KMS-11 (cell line): ENCODE results near the gene FUS.

ENCODE experiments used
- H2AFZ ChIP-seq: fragments of 200-600 bp; sonication (generic); 2 replicates; pipeline ENCODE4 v1.6.1; 2016; ENCODE audit warnings: antibody characterized with exemption, mixed run types, low read depth
- H3K27ac ChIP-seq: fragments of 200-600 bp; sonication (generic); 2 replicates; pipeline ENCODE4 v1.6.1; 2016; ENCODE audit warnings: mild to moderate bottlenecking, mixed run types
- H3K27me3 ChIP-seq: fragments of 200-600 bp; sonication (generic); 2 replicates; pipeline ENCODE4 v1.6.1; 2017; ENCODE audit warnings: mild to moderate bottlenecking, low read depth, mixed run types, moderate library complexity; ENCODE audit not compliant: insufficient read depth
- H3K36me3 ChIP-seq: fragments of 200-600 bp; sonication (generic); 2 replicates; pipeline ENCODE4 v1.6.1; 2017; ENCODE audit warnings: mild to moderate bottlenecking, mixed run types; ENCODE audit not compliant: insufficient read depth
- H3K4me1 ChIP-seq: fragments of 200-600 bp; sonication (generic); 2 replicates; pipeline ENCODE4 v1.6.1; 2016; ENCODE audit warnings: mild to moderate bottlenecking, low read depth, mixed run types; ENCODE audit not compliant: poor library complexity, severe bottlenecking
- H3K4me2 ChIP-seq: fragments of 200-600 bp; sonication (generic); 2 replicates; pipeline ENCODE4 v1.7.0; 2016; ENCODE audit warnings: mild to moderate bottlenecking, mixed run types
- H3K4me3 ChIP-seq: fragments of 200-600 bp; sonication (generic); IDR thresholded peaks from 2 replicates; pipeline ENCODE4 v1.6.1; 2017; ENCODE audit warnings: low read depth, low read length, mixed read lengths; ENCODE audit not compliant: insufficient read depth
- H3K79me2 ChIP-seq: fragments of 200-600 bp; sonication (generic); 2 replicates; pipeline ENCODE4 v1.6.1; 2016; ENCODE audit warnings: low read depth, mixed run types; ENCODE audit not compliant: insufficient read depth
- H3K9ac ChIP-seq: fragments of 200-600 bp; sonication (generic); 2 replicates; pipeline ENCODE4 v1.6.1; 2016; ENCODE audit warnings: mild to moderate bottlenecking, mixed run types
- H4K20me1 ChIP-seq: fragments of 200-600 bp; sonication (generic); 2 replicates; pipeline ENCODE4 v1.6.1; 2016; ENCODE audit warnings: mild to moderate bottlenecking, mixed run types; ENCODE audit not compliant: insufficient read depth
- TF ChIP-seq, protein P1 (sequence below): fragments of 200-600 bp; sonication (generic); conservative IDR thresholded peaks from 2 replicates; pipeline ENCODE4 v1.6.1; 2017; ENCODE audit warnings: low read depth, mild to moderate bottlenecking, antibody characterized with exemption, low read length, moderate library complexity, mixed read lengths

Gene FUS

GRCh38 chr16:31179747-31180459 lies at the start of gene FUS:
TSS of gene FUS (plus strand) at chr16:31180139. CDS start at chr16:31180215, 76 bp downstream.
- Histone ChIP-seq H3K4me2 (peak within 1 kb of the TSS; percentile 98), H4K20me1 (peaks cover 35% of the 10 kb centered on the region), H3K27me3 (no peaks in the 10 kb centered on the region), H3K36me3 (peaks cover 31% of the 10 kb centered on the region; the same call in 1 of the 2 replicates), H3K9ac (peak within 1 kb of the TSS; percentile 99), H3K79me2 (peaks cover 49% of the 10 kb centered on the region), H3K27ac (peak within 1 kb of the TSS; percentile 95), H3K4me3 (no peak within 1 kb of the TSS), H3K4me1 (peaks cover 65% of the 10 kb centered on the region), H2AFZ (peak within 1 kb of the TSS; percentile 64)
- TF ChIP-seq, protein P1, sequence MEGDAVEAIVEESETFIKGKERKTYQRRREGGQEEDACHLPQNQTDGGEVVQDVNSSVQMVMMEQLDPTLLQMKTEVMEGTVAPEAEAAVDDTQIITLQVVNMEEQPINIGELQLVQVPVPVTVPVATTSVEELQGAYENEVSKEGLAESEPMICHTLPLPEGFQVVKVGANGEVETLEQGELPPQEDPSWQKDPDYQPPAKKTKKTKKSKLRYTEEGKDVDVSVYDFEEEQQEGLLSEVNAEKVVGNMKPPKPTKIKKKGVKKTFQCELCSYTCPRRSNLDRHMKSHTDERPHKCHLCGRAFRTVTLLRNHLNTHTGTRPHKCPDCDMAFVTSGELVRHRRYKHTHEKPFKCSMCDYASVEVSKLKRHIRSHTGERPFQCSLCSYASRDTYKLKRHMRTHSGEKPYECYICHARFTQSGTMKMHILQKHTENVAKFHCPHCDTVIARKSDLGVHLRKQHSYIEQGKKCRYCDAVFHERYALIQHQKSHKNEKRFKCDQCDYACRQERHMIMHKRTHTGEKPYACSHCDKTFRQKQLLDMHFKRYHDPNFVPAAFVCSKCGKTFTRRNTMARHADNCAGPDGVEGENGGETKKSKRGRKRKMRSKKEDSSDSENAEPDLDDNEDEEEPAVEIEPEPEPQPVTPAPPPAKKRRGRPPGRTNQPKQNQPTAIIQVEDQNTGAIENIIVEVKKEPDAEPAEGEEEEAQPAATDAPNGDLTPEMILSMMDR: no peak

GRCh38 chr16:31130336-31130891 lies 49.5 kb upstream of the FUS start:
- H3K27me3 ChIP-seq: no peaks in the 10 kb centered on the region
- TF ChIP-seq, protein P1: no peak
- H3K27ac ChIP-seq: no peak overlapping the region
- no peaks in the 10 kb centered on the region for H3K79me2 ChIP-seq
- H2AFZ ChIP-seq: no peak overlapping the region
- no peaks in the 10 kb centered on the region for H3K36me3 ChIP-seq
- no peak overlapping the region for H3K9ac ChIP-seq
- H3K4me3 ChIP-seq: no peak overlapping the region
- H3K4me2 ChIP-seq: no peak overlapping the region
- H3K4me1 ChIP-seq: no peaks in the 10 kb centered on the region
- no peaks in the 10 kb centered on the region for H4K20me1 ChIP-seq

DNA sequence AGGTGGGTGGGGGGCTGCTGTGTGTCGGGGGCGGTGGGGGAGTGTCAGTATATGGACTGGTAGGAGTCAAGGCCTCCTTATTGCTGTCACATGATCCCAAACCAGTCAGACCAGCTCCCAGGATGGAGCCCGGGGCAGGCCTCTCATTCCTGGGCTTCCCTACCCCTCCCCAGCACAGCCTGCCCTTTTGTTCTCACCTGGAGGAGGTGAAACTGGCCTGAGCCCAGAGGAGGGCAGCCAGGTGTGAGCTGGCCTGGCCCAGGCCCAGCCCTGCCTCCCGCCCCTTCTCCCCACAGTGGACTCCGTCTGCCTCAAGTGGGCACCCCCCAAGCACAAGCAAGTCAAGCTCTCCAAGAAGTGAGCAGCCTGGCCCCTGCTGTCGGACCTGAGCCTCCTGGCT lies 49.0 kb upstream of the FUS start:
- Histone ChIP-seq H3K9ac (no peak overlapping the region), H3K27me3 (no peaks in the 10 kb centered on the region), H3K4me3 (no peak overlapping the region), H2AFZ (no peak overlapping the region), H3K36me3 (no peaks in the 10 kb centered on the region), H3K4me2 (no peak overlapping the region), H3K4me1 (no peaks in the 10 kb centered on the region), H4K20me1 (no peaks in the 10 kb centered on the region), H3K27ac (no peak overlapping the region), H3K79me2 (no peaks in the 10 kb centered on the region)
- TF ChIP-seq, protein P1: no peak

DNA sequence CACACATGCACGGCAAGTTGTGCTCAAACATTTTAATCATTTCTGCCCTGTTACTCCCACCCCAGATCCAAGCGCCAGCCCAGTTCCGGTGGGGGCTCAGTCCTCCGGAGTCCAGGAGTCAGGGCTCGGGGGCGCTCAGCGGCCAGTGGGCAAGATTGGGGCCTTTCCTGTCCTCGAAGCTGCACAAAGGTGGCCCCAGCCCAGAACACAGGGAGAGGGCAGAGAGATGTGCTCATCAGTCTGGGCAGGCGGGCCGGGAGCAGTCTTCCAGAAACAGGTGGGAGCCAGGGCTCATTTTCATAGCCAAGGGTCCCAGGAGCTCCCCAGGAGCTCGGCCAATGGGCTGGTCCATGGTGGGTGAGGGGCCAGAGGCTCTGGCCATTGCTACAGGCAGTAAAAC lies 48.5 kb upstream of the FUS start:
- H3K4me3 ChIP-seq: no peak overlapping the region
- H3K4me1 ChIP-seq: no peaks in the 10 kb centered on the region
- TF ChIP-seq, protein P1: no peak
- no peaks in the 10 kb centered on the region for H3K27me3 ChIP-seq
- H3K27ac ChIP-seq: no peak overlapping the region
- H3K9ac ChIP-seq: no peak overlapping the region
- H4K20me1 ChIP-seq: no peaks in the 10 kb centered on the region
- H2AFZ ChIP-seq: no peak overlapping the region
- no peak overlapping the region for H3K4me2 ChIP-seq
- H3K36me3 ChIP-seq: no peaks in the 10 kb centered on the region
- no peaks in the 10 kb centered on the region for H3K79me2 ChIP-seq
